ENCODE results near the gene EIF2S2.

Gene EIF2S2

DNA sequence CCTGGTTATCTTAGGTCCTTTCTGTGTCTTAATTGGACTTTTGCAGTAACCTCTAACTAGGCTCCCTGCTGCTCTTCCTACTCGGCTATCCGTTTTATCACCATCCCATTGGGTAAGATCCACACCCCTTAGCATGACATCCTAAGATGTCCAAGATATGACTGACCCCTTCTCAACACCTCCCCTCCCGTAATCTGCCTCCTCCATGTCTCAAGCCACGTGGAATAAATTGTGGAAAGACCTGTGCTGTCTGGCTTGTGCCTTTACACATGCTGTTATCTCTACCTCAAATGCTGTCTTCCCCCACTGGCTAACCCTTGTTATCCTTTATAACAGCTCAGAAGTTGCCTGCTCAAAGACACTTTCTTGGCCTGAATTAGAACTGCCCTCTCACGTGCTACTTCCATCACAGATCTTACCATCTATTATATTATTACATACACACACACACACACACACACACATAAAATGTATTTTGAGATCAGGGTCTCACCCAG is 26.5 kb downstream of the EIF2S2 start:
- DNase-seq: no peak
- Histone ChIP-seq H3K4me3 (ENCODE audit: low read depth, low read length) (no peak overlapping the region), H3K9me3 (no peaks in the 10 kb centered on the region), H3K36me3 (peaks cover 50% of the 10 kb centered on the region), H3K4me1 (peaks cover 3% of the 10 kb centered on the region; the same call in 1 of the 2 replicates), H3K27me3 (no peaks in the 10 kb centered on the region)
- TF ChIP-seq, protein P1, sequence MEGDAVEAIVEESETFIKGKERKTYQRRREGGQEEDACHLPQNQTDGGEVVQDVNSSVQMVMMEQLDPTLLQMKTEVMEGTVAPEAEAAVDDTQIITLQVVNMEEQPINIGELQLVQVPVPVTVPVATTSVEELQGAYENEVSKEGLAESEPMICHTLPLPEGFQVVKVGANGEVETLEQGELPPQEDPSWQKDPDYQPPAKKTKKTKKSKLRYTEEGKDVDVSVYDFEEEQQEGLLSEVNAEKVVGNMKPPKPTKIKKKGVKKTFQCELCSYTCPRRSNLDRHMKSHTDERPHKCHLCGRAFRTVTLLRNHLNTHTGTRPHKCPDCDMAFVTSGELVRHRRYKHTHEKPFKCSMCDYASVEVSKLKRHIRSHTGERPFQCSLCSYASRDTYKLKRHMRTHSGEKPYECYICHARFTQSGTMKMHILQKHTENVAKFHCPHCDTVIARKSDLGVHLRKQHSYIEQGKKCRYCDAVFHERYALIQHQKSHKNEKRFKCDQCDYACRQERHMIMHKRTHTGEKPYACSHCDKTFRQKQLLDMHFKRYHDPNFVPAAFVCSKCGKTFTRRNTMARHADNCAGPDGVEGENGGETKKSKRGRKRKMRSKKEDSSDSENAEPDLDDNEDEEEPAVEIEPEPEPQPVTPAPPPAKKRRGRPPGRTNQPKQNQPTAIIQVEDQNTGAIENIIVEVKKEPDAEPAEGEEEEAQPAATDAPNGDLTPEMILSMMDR (IDR thresholded peaks at IDR 0.05; ENCODE audit: low read depth, low read length): no peak

DNA sequence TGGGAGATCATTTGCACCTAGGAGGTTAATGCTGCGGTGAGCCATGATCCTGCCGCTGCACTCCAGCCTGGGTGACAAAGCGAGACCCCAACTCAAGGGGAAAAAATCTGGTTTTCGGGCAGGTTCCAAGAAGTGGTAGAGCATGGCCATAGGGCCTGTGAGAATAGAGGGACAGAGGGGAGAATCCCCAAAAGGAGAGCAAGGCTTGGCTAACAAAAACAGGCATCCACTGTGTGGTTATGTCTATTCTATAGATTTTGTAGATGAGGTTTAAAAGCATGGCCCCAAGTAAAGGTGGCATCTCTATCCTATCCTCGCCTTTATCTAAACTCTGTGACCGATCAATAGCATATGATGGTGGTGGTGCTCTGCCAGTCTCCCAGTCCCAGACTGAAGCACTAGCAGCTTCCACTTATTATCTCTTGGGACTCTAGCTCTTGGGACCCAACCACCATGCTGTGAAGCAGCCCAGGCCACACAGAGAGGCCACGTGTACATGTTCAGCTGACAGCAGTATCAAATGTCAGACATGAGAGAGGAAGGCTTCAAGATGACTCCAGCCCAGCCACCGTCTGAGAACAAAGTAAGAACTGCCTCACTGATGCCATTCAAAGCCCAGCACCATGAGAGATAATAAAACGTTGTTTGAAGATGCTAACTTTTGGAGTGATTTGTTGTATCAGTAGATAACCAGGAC is 27.7 kb downstream of the EIF2S2 start:
- DNase-seq: no peak
- no peaks in the 10 kb centered on the region for H3K27me3 ChIP-seq
- H3K4me3 ChIP-seq (ENCODE audit: low read depth, low read length): no peak overlapping the region
- H3K4me1 ChIP-seq: peaks cover 3% of the 10 kb centered on the region; the same call in 1 of the 2 replicates
- H3K9me3 ChIP-seq: no peaks in the 10 kb centered on the region
- TF ChIP-seq, protein P1 (IDR thresholded peaks at IDR 0.05; ENCODE audit: low read depth, low read length): no peak
- H3K36me3 ChIP-seq: peaks cover 40% of the 10 kb centered on the region

DNA sequence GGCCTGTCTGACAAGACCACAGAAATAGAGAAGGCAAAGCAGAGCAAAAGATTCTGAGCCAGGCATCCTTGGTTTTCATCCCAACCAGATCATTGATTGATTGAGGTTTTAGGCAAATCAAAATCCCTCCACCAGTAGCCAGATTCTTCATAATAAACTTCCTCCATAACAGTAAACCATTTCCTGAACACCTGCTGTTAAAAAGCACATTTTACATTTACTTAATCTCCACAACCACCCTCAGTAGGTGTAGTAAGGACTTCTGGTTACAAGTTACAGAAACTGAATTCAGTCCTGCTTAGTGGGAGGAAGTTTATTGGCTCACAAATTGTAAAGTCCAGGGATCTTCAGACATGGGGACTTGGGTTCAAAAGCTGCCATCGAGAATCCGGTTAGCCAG is 28.3 kb downstream of the EIF2S2 start:
- H3K27me3 ChIP-seq: no peaks in the 10 kb centered on the region
- TF ChIP-seq, protein P1 (IDR thresholded peaks at IDR 0.05; ENCODE audit: low read depth, low read length): no peak
- no peak overlapping the region for H3K4me3 ChIP-seq (ENCODE audit: low read depth, low read length)
- peaks cover 34% of the 10 kb centered on the region for H3K36me3 ChIP-seq
- no peaks in the 10 kb centered on the region for H3K9me3 ChIP-seq
- DNase-seq: no peak
- H3K4me1 ChIP-seq: peaks cover 3% of the 10 kb centered on the region; the same call in 1 of the 2 replicates

DNA sequence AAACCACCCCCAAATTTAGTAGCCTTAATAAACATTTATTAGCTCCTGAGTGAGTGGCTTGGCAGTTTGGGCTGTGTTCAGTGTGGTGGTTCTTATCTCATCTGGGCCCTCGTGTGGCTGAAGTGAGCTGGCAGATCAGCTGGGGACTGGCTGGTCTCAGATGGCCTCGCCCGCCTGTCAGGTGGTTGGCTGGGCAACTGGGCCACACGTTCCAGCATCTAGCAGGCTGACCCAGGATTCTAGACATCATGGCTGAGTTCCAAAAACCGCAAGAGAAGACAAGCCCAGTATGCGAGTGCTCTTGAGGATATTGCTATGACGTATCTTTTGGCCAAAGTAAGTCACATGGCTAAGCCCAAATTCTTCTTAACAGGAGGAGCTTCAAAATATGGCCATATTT is 28.9 kb downstream of the EIF2S2 start:
- Histone ChIP-seq H3K9me3 (no peaks in the 10 kb centered on the region), H3K36me3 (peaks cover 33% of the 10 kb centered on the region), H3K4me1 (peaks cover 3% of the 10 kb centered on the region; the same call in 1 of the 2 replicates), H3K4me3 (ENCODE audit: low read depth, low read length) (no peak overlapping the region), H3K27me3 (no peaks in the 10 kb centered on the region)
- DNase-seq: peak; percentile 57
- TF ChIP-seq, protein P1 (IDR thresholded peaks at IDR 0.05; ENCODE audit: low read depth, low read length): peak; percentile 36

DNA sequence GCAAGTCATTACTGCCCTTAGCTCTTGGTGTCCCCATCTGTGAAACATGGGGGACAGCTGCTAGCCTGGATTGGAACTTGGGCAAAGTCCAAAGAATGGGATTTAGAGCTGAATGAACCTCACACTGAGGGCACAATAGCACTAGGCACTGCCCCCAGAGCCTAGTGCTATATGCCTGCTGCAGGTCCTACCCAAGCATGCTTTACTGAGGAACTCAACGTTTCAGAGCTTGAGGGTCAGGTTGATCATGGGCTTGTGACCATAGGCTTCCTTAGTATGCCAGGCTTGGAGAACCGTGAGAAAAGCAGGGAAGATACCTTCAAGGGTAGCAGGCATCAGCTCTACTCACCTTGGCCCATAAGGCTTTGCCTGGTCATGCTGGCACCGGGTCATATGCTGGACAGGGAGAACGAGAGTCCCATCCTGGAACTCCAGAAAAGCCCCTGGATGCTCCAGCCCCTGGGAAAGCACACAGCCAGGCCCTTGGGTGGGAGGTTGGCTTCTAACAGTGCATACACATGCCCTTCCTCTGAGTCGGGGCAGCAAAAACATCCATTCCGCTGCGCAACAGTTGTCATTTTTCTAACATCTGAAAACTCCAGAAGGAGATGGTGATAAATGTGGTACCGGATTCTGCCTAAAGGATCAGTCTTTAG is 29.7 kb downstream of the EIF2S2 start:
- peaks cover 34% of the 10 kb centered on the region for H3K36me3 ChIP-seq
- DNase-seq: no peak
- no peaks in the 10 kb centered on the region for H3K27me3 ChIP-seq
- peaks cover 3% of the 10 kb centered on the region; the same call in 1 of the 2 replicates for H3K4me1 ChIP-seq
- TF ChIP-seq, protein P1 (IDR thresholded peaks at IDR 0.05; ENCODE audit: low read depth, low read length): no peak
- no peaks in the 10 kb centered on the region for H3K9me3 ChIP-seq
- H3K4me3 ChIP-seq (ENCODE audit: low read depth, low read length): no peak overlapping the region

DNA sequence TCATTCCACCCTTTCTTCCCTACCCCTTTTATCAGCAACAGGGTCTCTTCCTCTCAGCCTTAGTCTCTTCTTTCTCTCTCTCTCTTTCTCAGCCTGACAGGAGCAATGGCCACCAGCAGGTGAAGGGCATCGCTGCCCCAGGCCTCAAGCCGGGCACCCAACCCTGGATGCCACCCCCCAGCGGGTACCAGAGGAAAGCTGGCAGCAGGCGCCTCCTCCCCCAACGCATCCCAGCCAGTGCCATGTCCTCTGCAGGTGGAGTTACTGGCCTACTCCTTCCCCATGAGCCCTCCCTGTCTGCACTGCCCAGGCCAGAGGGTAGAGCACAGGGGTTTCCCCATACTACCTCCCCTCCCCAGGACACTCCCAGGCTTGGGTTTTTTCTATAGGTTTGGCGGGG is 32.2 kb downstream of the EIF2S2 start:
- no peaks in the 10 kb centered on the region for H3K9me3 ChIP-seq
- H3K36me3 ChIP-seq: peaks cover 31% of the 10 kb centered on the region
- DNase-seq: no peak
- peaks cover 3% of the 10 kb centered on the region; the same call in 1 of the 2 replicates for H3K4me1 ChIP-seq
- H3K4me3 ChIP-seq (ENCODE audit: low read depth, low read length): no peak overlapping the region
- TF ChIP-seq, protein P1 (IDR thresholded peaks at IDR 0.05; ENCODE audit: low read depth, low read length): no peak
- H3K27me3 ChIP-seq: no peaks in the 10 kb centered on the region
